Measurements from ENCODE around the gene USP53. TPM values are rescaled to one million over a fixed set of nuclear protein-coding genes. Genes with fewer than 3 reads are reported as not detected.
A peak's percentile ranks its signal among the peaks of the same experiment; 100 is the strongest.

The USP53 gene
- total and polyA plus RNA-seq, 2 of the 13 experiments (the other 11 are each of a cell fraction or from before 2014, with no cell fraction given), result 5.3 to 8.1 TPM

DNA sequence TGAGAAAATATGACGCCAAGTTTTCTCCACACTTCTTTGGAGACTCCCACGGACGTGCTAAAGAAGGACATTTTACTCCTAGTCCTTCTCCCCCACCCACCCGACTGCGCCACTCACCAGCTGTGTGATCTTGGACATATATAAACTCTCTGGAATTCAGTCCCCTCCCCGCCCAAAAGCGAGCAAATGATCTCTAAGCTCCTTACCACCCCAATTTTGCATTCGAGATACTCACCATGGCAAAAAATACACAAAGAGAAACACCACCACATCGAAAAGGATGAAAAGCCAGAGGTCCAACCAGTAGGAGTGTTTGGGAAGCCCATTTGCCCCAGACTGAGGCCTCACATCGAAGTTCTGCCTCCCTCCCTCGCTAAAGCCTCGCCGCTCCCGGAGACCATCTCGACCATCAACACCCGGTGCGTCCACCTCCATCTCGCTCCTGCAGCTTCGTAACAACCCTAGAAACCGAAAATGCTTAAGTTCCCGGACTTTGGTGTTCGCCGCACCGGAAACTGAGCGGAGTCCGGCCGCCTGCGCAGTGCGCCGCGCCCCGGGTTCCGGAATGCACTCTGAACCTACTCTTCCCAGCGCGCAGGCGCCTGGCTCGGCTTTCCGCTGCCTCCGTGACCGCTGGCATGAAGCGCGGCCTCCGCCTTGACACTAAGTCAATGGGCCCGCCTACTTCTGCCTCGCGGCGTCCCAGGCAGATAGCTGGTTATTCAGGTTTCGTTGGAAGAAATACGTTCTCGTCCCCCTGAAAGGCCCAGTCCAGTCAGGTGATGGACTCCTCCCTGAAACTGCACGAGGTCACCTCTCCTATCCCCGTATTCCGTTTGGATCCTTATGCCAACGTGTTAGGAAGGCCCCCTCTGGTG lies 87.8 kb downstream of the USP53 start (continued):
- TF ChIP-seq, protein P1, sequence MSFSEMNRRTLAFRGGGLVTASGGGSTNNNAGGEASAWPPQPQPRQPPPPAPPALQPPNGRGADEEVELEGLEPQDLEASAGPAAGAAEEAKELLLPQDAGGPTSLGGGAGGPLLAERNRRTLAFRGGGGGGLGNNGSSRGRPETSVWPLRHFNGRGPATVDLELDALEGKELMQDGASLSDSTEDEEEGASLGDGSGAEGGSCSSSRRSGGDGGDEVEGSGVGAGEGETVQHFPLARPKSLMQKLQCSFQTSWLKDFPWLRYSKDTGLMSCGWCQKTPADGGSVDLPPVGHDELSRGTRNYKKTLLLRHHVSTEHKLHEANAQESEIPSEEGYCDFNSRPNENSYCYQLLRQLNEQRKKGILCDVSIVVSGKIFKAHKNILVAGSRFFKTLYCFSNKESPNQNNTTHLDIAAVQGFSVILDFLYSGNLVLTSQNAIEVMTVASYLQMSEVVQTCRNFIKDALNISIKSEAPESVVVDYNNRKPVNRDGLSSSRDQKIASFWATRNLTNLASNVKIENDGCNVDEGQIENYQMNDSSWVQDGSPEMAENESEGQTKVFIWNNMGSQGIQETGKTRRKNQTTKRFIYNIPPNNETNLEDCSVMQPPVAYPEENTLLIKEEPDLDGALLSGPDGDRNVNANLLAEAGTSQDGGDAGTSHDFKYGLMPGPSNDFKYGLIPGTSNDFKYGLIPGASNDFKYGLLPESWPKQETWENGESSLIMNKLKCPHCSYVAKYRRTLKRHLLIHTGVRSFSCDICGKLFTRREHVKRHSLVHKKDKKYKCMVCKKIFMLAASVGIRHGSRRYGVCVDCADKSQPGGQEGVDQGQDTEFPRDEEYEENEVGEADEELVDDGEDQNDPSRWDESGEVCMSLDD (CRISPR knock-in tag; IDR thresholded peaks at IDR 0.05; ENCODE audit: borderline replicate concordance), result no peak
- no peak; the same call in 1 of the 2 replicates for TF ChIP-seq ZNF138 (CRISPR knock-in tag; IDR thresholded peaks at IDR 0.05; ENCODE audit: low read depth)
- TF ChIP-seq ZNF326 (CRISPR knock-in tag; IDR thresholded peaks at IDR 0.05; ENCODE audit: borderline replicate concordance), result no peak
- TF ChIP-seq MYC (CRISPR knock-in tag; IDR thresholded peaks at IDR 0.05; ENCODE audit: borderline replicate concordance), result peak; percentile 87
- no peak for TF ChIP-seq ZNF33A (CRISPR knock-in tag; IDR thresholded peaks at IDR 0.05; ENCODE audit: borderline replicate concordance)
- TF ChIP-seq MTA3 (CRISPR knock-in tag; IDR thresholded peaks at IDR 0.05), result no peak
- TF ChIP-seq CENPT (CRISPR knock-in tag; IDR thresholded peaks at IDR 0.05; ENCODE audit: low read depth), result no peak
- TF ChIP-seq KLF15 (CRISPR knock-in tag; IDR thresholded peaks at IDR 0.05; ENCODE audit: borderline replicate concordance), result no peak
- TF ChIP-seq MBD4 (IDR thresholded peaks at IDR 0.05; ENCODE audit: borderline replicate concordance, low read length), result no peak; the same call in 1 of the 2 replicates
- peak; percentile 89 for TF ChIP-seq ZSCAN29 (CRISPR knock-in tag; conservative IDR thresholded peaks at IDR 0.05)
- no peak for TF ChIP-seq IKZF1 (IDR thresholded peaks at IDR 0.05)
- TF ChIP-seq KDM3A (CRISPR knock-in tag; IDR thresholded peaks at IDR 0.05; ENCODE audit: low read depth), result peak; percentile 74; the same call in 1 of the 2 replicates
- TF ChIP-seq ZKSCAN5 (CRISPR knock-in tag; IDR thresholded peaks at IDR 0.05), result no peak
- TF ChIP-seq, protein P2, sequence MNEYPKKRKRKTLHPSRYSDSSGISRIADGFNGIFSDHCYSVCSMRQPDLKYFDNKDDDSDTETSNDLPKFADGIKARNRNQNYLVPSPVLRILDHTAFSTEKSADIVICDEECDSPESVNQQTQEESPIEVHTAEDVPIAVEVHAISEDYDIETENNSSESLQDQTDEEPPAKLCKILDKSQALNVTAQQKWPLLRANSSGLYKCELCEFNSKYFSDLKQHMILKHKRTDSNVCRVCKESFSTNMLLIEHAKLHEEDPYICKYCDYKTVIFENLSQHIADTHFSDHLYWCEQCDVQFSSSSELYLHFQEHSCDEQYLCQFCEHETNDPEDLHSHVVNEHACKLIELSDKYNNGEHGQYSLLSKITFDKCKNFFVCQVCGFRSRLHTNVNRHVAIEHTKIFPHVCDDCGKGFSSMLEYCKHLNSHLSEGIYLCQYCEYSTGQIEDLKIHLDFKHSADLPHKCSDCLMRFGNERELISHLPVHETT (CRISPR knock-in tag; conservative IDR thresholded peaks at IDR 0.05), result peak; percentile 89
- peak; percentile 95 for TF ChIP-seq ZMYM4 (CRISPR knock-in tag; IDR thresholded peaks at IDR 0.05)
- peak; percentile 66; the same call in 1 of the 2 replicates for TF ChIP-seq KLF12 (CRISPR knock-in tag; IDR thresholded peaks at IDR 0.05; ENCODE audit: borderline replicate concordance)
- TF ChIP-seq, protein P3, sequence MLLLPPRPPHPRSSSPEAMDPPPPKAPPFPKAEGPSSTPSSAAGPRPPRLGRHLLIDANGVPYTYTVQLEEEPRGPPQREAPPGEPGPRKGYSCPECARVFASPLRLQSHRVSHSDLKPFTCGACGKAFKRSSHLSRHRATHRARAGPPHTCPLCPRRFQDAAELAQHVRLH (CRISPR knock-in tag; IDR thresholded peaks at IDR 0.05; ENCODE audit: borderline replicate concordance, low read depth), result peak; percentile 83; the same call in 1 of the 2 replicates
- TF ChIP-seq ISX (CRISPR knock-in tag; conservative IDR thresholded peaks at IDR 0.05), result no peak
- 0 out of 2 replicates have a peak, but pooled peaks have one; percentile 80 for TF ChIP-seq CAMTA2 (CRISPR knock-in tag; IDR thresholded peaks at IDR 0.05; ENCODE audit: borderline replicate concordance)
- peak; percentile 85; the same call in 1 of the 2 replicates for TF ChIP-seq ZNF34 (CRISPR knock-in tag; IDR thresholded peaks at IDR 0.05; ENCODE audit: borderline replicate concordance)
- TF ChIP-seq, protein P4, sequence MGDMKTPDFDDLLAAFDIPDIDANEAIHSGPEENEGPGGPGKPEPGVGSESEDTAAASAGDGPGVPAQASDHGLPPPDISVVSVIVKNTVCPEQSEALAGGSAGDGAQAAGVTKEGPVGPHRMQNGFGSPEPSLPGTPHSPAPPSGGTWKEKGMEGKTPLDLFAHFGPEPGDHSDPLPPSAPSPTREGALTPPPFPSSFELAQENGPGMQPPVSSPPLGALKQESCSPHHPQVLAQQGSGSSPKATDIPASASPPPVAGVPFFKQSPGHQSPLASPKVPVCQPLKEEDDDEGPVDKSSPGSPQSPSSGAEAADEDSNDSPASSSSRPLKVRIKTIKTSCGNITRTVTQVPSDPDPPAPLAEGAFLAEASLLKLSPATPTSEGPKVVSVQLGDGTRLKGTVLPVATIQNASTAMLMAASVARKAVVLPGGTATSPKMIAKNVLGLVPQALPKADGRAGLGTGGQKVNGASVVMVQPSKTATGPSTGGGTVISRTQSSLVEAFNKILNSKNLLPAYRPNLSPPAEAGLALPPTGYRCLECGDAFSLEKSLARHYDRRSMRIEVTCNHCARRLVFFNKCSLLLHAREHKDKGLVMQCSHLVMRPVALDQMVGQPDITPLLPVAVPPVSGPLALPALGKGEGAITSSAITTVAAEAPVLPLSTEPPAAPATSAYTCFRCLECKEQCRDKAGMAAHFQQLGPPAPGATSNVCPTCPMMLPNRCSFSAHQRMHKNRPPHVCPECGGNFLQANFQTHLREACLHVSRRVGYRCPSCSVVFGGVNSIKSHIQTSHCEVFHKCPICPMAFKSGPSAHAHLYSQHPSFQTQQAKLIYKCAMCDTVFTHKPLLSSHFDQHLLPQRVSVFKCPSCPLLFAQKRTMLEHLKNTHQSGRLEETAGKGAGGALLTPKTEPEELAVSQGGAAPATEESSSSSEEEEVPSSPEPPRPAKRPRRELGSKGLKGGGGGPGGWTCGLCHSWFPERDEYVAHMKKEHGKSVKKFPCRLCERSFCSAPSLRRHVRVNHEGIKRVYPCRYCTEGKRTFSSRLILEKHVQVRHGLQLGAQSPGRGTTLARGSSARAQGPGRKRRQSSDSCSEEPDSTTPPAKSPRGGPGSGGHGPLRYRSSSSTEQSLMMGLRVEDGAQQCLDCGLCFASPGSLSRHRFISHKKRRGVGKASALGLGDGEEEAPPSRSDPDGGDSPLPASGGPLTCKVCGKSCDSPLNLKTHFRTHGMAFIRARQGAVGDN (CRISPR knock-in tag; IDR thresholded peaks at IDR 0.05), result peak; percentile 99
